ENCODE results near the gene FAM83B.
"Not testable (repeated sequence)": the region's sequence is repeated elsewhere in the genome, so short reads cannot be mapped to it uniquely, and the experiment has no call there.

FAM83B gene

GRCh38 chr6:54899442-54899841 lies 52.9 kb downstream of the FAM83B start:
- no peak for DNase-seq

GRCh38 chr6:54899986-54900385 lies 53.4 kb downstream of the FAM83B start:
- DNase-seq = no peak

- no peak for DNase-seq
Observed at GRCh38 chr6:54900666-54901065, 54.1 kb downstream of the FAM83B start.

- DNase-seq = no peak
Observed at GRCh38 chr6:54903884-54904283, 57.3 kb downstream of the FAM83B start.

GRCh38 chr6:54907355-54907754 lies 60.8 kb downstream of the FAM83B start:
- no peak for DNase-seq

GRCh38 chr6:54909184-54909583 lies 62.6 kb downstream of the FAM83B start:
- no peak for DNase-seq

- no peak for DNase-seq
Observed at GRCh38 chr6:54910431-54910884, 63.9 kb downstream of the FAM83B start.

GRCh38 chr6:54910921-54911320 lies 64.3 kb downstream of the FAM83B start:
- no peak for DNase-seq

- no peak for DNase-seq
Observed at GRCh38 chr6:54913211-54913610, 66.6 kb downstream of the FAM83B start.

- no peak for DNase-seq
Observed at GRCh38 chr6:54916858-54917257, 70.3 kb downstream of the FAM83B start.

- DNase-seq = no peak
Observed at GRCh38 chr6:54920628-54921027, 74.1 kb downstream of the FAM83B start.

- no peak for DNase-seq
Observed at GRCh38 chr6:54921891-54922290, 75.3 kb downstream of the FAM83B start.

GRCh38 chr6:54929245-54929909 lies 82.8 kb downstream of the FAM83B start:
- no peak for DNase-seq

GRCh38 chr6:54932622-54933021 lies 86.1 kb downstream of the FAM83B start:
- no peak for DNase-seq

GRCh38 chr6:54935739-54936138 lies 89.2 kb downstream of the FAM83B start:
- DNase-seq = no peak

GRCh38 chr6:54937371-54937770 lies 90.8 kb downstream of the FAM83B start:
- DNase-seq = no peak

GRCh38 chr6:54957698-54958097 lies 111.1 kb downstream of the FAM83B start:
- DNase-seq = no peak

GRCh38 chr6:54958446-54958845 lies 111.9 kb downstream of the FAM83B start:
- no peak for DNase-seq

- no peak for DNase-seq
Observed at GRCh38 chr6:54959820-54960219, 113.2 kb downstream of the FAM83B start.

- not testable (repeated sequence) for DNase-seq
Observed at GRCh38 chr6:54961372-54961771, 114.8 kb downstream of the FAM83B start.

GRCh38 chr6:54970337-54970736 lies 123.8 kb downstream of the FAM83B start:
- DNase-seq = no peak

GRCh38 chr6:54971825-54972224 lies 125.3 kb downstream of the FAM83B start:
- DNase-seq = no peak

- not testable (repeated sequence) for DNase-seq
Observed at GRCh38 chr6:54979161-54979560, 132.6 kb downstream of the FAM83B start.

- DNase-seq = no peak
Observed at GRCh38 chr6:54980511-54981275, 134.1 kb downstream of the FAM83B start.

All from right kidney (tissue), 1 donor.